SKM-1 (cell line): ENCODE results near the gene SCNN1A.

Experiments
- DNase-seq: peaks from one replicate; lab custom pipeline; 2025; ENCODE audit not compliant: unreplicated experiment; lab: John Stamatoyannopoulos, UW

The SCNN1A gene

DNA sequence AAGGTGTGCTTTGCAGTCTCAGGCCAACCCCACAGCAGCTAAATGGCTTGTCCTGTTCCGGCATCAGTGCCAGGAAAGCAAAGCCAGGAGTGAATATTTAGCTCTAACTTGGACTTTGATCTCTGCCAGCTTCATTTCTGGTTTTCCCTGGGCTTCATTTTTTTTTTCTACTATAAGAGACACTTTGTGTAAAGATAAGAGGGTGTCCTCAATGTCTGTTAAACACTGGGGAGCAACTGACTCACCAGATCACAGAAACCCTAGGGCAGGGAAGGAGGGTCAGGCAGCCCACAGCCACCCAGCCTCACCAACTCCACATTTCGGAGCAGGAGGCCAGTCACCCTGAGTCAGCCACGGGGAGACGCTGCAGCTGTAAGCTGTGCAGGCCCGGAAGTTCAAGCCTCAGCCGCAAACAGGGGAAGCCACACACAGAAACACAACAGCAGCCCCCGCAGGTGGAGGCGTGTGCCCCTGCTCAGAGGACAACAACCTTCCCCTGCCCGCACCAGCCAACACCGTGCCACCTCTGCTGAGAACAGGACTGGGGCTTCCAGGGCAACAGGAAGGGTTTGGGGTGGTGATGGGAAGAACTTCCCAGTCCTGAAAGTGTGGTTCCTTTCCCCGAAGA, 39.8 kb downstream of the SCNN1A start:
- peak; percentile 12 for DNase-seq

DNA sequence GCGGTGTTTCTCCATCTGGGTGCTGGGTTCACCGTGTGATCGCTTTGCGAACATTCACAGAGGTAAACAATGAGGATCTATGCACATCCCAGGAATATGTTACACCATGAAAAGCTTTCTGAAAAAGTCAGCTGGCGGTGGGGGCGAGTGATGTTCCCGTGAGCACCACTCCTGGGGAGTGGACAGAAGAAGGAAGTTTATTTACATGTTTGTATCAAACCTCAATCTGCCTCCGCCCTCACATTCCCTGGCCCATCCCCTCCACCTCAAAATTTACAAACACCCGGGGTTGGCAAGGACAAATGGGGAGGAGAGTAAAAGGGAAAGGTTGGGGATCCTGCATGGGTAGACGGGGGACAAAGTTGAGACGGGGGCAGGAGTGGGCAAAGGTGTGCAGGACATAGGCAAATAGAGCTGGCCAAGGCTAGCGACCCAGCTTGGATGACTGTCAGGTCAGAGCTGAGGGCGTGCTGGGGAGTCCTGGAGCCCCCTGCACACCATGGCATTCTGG, 40.4 kb downstream of the SCNN1A start:
- DNase-seq: no peak

DNA sequence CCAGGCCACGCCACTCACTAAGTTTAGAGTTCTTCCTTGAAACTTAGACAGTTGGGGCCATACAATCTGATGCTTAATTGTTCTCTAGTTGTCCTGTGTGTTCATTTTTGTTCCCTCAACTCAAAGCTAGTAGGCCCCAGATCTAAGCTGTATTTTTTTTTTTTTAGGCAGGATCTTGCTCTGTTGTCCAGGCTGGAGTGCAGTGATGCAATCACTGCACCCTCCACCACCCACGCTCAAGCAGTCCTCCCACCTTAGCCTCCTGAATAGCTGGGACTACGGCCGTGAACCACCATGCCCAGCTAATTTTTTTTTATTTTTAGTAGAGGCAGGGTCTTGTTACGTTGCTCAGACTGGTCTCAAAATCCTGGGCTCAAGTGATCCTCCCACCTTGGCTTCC, 41.0 kb downstream of the SCNN1A start:
- DNase-seq: no peak

DNA sequence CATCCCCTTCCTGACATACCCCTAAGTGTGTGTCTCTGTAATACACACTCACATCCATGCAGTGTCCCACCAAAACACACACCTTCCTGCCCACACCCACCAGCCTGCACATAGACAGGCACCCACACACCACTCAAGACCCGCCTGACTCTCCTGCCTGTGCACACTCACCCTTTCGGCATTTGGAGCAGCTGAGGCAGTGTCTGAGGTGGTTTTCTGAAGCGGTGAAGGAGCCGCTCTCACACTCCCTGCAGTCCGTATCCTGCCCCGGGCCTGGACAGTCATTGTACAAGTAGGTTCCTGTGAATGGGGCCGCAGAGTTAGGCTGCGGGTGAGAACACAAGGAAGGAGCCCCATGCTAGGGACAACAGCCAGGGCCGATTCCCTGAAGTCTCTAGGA, 41.8 kb downstream of the SCNN1A start:
- no peak for DNase-seq

DNA sequence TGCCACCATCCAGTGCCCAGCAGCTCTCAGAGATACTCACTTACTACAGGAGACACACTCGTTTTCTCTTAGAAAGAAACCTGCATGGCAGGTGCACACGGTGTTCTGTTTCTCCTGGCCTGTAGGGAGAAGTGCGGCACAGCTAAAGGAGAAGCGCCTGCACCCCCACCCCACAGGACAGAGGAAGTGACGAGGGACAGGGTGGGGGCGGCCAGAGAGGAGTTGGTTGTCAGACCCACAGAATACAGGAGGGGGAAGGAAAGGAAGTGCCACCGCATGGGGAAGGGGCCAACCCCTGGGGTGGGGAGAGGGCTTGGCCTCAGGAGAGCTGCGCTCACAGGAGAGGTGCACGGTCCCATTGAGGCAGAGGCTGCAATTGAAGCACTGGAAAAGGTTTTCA, 42.3 kb downstream of the SCNN1A start:
- DNase-seq: no peak

DNA sequence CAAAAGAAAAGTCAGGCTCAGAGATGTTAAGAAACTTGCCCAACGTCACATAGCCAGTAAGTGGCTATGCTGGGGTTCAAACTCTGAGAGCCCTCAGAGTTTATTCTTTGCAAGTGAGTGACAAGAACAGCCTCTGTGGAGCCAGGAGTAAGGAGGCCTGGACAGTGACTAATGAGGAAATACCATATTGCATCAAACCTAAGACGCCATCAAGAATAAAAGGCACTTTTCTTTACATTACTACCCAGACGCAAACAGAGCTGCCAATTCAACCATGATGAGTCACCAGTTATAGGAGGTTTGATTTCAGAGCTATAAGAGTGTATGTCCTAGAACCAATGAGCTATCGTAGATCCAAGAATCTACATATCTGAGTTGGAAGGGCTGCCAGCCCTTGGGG, 42.9 kb downstream of the SCNN1A start:
- no peak for DNase-seq

DNA sequence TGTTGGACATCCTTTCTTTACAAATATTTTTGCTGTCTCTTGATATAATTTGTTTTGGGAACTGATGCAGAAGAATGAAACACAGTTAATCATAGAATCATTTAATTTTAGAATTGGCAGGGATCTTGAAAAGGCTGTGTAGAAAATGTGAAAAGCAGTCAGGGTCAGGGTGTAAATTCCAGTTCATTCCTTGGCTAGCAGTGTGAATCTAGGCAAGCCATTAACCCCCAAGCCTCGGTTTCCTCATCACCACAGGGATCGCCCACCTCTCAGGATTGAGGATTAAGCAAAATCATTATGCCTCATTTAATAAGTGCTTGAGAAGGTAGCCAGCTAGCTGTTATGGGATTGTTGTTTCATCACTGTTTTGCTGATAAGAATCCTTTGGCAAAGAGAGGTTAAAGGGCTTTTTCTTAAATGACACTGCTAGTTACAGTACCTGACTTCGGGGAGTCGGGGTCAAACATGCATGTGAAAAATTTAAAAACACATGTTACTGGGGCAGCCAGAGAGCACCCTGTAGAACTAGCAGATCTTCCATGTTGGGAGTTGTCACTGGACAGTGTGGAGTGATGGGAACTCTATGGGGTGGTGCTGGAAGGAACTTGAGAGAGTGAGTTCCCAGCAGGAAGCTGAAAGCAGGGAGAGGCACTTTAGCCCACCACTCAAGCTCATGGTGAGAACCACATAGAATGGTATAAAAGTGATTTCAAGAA, 44.2 kb downstream of the SCNN1A start:
- no peak for DNase-seq

DNA sequence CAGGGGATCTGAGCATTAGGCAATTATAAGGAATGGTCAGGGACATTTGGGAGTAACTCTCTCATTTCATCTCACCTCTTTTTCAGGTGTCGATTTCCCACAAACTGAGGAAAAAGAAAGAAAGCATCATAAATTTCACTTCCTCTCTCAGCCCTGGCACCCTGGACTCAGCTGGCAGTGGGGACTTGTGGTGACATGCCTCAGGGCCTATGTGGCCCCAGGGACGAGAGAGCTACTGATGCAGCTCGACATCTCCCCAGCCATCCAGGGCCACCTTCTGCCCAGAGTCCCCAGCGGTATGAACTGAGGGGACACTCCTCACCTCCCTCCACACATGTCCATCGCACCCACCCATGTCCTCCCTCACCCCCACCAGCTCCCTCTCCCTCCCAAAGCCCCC, 45.2 kb downstream of the SCNN1A start:
- DNase-seq: no peak

DNA sequence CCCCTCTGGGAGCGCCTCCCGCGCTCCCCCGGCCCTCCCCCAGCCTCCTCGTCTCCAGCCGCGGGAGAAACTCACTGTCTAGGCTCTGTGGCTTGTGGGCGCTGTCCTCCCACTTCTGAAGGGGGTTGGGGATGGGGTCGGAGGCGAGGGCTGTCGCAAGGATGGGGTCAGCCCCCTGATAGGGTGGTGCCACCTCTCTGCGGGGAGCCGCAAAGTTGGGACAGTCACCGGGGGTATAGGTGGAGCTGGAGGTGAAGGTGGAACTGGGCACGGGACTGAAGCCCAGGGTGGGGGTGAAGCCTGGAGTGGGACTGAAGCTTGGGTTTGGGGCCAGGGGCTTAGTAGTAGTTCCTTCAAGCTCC, 45.7 kb downstream of the SCNN1A start:
- no peak for DNase-seq

DNA sequence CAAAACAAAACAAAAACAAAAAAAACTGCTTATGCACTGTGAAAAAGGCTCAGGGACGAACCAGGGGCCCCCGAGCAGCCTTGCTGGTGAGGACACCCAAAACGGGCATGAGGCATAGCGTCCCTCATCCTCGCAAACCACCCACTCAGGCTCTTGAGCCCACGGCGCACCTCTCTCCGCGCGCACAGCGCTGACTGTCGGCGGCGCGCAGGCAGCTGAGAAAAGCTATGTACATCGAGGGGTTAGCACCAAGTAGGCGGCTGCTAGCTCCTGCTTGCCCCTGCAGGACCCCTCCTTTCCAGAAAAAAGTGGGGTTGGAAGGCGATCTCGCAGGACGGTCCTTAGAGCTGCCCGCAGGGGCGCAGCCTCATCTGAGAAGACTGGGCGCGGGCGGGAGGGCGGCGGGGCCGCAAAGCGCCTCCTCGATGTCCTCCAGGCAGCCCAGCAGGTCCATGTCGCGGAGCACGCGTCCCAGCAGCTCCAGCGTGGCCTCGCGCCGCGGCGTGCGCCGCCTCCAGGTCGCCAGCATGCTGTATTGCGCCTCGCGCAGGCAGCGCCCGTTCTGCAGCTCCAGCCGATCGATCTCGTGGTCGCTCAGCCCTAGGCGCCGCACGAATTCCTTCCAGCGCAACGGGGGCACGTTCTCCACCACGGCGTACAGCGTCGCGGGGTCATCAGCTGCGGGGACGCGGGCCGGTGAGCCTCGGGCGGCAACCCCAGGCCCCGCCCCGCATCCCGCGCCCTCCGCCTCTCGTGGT, 46.2 kb downstream of the SCNN1A start:
- DNase-seq: no peak

DNA sequence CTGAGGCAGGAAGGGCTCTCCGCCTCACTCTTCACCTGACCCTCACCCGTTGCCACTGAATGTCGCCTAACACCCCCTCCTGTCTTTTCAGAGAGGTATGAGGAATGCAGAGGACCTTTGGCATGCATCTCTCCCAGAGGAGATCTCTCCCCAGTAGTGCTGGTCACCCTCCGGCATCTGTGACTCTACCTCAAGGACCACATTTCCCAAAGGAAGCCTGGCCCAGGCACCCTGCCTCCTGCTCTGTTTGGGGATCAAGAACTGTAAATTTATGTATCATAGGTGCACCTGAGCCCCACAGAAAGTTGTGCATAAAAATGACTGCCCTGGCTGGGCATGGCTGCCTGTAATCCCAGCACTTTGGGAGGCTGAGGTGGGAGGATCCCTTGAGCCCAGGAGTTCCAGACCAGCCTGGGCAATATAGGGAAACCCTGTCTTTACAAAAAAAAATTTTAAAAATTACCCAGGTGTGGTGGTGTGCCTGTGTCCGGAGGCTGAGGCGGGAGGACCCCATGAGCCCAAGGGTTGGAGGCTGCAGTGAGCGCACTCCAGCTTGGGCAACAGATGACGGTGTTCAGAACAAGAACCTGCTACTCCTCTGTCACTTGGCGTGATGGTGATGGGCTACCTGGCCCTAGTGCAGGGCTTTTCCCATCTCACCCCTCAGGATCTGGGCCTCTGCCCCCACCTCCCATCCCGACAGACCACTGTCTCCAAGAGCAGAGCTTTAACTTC, 47.2 kb downstream of the SCNN1A start:
- no peak for DNase-seq

DNA sequence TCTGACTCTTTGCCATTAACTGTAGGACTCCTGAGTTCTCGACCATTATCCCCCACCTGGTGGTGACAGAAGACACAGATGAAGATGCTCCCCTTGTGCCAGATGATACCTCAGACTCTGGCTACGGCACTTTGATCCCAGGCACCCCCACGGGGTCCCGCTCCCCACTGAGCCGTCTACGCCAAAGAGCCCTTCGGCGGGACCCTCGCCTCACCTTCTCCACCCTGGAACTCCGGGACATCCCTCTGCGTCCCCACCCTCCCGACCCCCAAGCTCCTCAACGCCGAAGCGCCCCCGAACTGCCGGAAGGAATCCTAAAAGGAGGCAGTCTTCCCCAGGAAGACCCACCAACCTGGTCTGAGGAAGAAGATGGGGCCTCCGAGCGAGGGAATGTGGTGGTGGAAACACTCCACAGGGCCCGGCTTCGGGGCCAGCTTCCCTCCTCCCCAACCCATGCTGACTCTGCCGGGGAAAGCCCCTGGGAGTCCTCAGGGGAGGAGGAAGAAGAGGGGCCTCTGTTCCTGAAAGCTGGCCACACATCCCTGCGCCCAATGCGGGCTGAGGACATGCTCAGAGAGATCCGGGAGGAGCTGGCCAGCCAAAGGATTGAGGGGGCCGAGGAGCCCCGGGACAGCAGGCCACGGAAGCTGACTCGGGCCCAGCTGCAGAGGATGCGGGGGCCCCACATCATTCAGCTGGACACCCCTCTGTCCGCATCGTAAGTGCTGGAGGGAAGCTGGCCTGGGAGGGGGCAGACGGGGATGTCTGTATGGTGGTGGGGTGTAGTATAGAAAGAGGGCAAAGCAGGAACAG, 47.9 kb downstream of the SCNN1A start:
- no peak for DNase-seq

DNA sequence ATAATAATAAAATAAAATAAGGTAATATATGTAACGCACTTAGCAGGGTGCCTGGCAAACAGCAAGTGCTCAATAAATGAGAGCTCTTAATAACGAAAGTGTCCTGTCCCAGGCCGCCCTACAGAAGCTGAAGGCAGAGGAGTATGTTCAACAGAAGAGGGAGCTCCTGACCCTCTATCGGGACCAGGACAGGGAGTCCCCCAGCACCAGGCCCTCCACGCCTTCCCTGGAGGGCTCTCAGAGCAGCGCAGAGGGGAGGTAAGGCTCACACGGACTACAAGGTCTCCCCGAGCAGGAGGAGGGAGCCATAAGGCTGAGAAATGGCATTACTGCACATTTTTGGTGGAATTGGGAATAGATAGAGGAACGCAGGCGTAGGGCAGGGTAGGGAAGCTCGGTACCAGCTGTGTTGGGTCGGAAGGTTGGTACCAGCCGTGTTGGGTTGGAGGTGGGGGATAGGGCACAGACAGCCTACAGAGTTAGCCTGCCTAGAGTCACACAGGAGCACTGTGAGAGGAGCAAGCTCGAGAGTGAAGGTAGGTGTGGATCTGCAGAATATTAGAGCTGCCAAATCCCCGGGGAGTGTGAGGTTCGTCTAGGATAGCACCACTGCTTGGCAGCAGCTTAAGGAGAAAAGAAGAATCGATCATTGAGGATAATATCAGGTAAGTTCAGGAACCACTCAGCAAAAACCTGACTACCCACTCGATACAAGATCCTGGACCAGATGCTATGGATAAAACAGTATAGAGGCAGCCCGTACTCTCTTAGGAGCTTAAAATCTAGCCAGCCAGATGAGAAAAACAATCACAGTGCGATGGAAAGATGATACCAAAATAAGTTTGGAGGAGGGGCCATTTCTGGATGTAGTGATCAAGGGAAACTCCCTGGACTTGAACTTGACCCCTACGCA, 48.8 kb downstream of the SCNN1A start:
- no peak for DNase-seq

DNA sequence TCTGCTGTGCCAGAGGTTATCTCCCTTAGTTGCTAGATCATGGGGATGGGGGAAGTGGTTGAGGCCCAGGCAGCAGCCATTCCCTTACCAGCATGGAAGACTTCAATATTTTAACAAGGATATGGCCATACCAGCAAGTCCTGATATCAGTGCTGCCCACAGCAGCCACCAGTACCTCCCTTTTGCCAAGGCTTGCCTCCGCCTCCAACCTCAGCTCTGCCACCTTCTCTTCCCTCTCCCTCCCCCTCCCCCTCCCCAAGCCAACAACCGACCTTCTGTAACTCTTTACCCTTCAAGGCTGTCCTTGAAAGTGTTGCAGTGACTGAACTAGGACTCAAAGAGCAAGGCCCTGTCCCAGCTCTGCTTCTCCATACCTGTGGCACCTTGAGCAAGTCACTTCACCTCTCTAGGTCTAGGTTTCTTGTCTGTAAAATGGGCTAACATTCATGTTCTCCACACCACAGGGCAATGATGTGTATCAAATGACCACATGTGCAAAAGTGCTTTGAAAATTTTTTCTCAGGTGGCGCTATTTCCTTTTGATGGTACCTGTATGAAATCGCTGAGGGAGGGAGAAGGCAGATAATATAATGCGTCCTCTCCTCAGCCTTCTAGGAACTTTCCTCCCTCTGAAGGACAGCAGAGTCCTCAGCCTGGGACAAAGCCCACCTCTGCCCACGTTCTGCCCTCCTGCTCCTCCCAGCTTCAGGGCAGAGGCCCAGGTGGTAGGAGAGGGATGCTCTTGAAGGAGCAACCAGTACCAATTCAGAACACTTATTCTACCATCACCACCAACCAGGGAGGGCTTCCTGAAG, 50.2 kb downstream of the SCNN1A start:
- no peak for DNase-seq

DNA sequence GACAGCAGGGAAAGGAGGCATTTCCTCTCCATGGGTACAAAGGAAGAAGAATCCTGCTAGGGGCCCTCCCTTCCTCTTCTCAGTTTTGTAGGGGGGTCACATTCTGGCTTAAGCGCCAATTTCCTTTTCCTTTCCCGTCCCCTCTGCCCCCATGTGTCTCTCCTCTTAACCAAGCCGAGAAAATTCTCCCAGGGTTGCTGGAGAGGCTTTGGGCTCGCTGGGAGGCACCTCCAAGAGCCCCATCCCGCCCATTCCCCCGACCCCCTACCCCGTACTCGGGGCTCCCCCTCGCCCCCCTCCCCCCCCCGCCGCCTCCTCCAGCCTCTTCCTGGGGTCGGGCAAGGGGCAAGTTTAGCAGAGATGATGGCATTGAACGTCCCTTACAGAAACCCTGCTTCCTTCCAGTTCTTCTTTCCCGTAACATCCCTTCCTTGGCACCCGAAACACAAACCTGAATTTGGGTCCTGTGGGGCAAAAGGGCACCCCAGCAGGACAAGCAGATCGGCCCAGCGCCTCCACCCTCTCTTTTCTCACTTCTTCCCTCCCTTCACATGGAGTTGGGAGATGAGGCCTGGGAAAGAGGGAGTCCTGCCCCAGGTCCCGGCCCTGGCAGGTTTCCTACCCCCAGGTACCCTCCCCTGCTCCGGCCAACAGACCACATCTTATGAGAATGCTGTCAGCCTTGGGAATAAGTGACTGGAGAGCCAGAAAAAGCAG, 51.2 kb downstream of the SCNN1A start:
- DNase-seq: no peak

DNA sequence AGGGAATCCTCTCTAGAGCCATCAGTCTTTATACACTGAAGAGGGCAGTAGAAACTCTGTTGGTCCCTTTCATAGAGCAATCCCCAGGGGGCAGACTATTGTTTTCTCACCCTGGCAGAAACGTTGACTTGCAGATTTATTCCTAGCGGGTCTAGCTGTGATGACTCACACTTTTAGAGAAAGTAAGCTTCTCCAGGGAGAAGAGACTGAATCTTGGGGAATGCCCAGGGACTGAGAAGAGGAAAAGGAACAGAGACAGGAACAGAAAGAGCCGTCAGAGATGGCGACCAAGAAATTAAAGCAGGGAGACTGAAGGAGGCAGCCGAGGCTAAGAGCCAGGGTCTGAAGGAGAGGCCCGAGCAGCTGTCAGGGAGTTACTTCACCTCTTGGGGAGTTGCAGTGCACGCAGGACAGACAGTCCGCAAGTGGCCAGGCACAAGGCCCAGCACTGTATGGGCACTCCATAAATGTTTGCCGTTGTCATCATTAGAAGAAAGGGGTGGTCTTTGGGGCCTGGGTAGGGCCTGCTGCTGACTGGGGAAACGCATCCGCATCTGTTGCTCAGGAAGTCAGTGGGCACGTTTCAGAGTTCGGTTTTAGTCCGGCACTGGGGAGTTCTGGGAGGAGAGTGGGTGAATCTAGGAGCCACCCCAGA, 51.9 kb downstream of the SCNN1A start:
- DNase-seq: peak; percentile 17

DNA sequence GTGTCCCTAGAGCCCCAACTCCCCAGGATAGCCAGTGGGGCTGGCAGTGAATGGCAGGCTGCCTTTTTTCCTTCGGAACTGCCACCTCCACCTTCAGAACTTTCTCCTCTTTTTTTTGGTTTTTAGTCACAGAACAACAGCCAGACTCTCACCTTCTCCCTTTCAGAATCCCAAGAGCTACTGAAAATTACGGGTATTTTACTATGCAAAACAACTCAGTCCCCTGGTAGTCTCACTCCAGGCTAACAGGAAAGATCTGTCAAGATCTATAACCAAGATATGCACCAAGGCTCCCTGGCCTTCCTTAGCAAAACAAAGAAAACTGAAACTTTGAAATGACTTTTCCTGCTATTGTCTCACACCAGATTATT, 52.4 kb downstream of the SCNN1A start:
- DNase-seq: no peak

DNA sequence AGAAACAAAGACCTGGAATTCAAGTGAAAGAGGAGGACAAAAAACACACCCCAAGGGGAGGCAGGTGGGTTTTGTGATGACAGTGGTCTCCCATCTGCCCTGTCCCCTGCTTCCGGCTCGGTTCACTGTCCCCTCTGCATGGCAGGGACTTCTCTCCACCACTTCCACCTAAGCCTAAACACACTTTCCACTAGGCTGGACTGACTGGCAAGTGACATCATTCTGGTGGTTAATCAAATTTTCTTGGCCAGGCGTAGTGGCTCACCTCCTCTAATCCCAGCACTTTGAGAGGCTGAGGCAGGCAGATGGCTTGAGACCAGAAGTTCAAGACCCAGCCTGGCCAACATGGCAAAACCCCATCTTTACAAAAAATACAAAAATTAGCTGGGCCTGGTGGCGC, 53.0 kb downstream of the SCNN1A start:
- DNase-seq: no peak
